Measurements from ENCODE around the gene DHRS4L2.

Gene DHRS4L2

GRCh38 chr14:24011051-24011450, 22.3 kb downstream of the DHRS4L2 start:
- no peak for TF ChIP-seq TAF1 (IDR thresholded peaks at IDR 0.05; ENCODE audit: borderline replicate concordance, insufficient read depth, low read length)
- no peak for TF ChIP-seq SIN3A (IDR thresholded peaks at IDR 0.05; ENCODE audit: borderline replicate concordance, insufficient read depth, low read length)
- no peak for TF ChIP-seq FOXP2 (optimal IDR thresholded peaks at IDR 0.05; ENCODE audit: borderline replicate concordance, extremely low read depth, extremely low read length, insufficient read depth)
- TF ChIP-seq, protein P1, sequence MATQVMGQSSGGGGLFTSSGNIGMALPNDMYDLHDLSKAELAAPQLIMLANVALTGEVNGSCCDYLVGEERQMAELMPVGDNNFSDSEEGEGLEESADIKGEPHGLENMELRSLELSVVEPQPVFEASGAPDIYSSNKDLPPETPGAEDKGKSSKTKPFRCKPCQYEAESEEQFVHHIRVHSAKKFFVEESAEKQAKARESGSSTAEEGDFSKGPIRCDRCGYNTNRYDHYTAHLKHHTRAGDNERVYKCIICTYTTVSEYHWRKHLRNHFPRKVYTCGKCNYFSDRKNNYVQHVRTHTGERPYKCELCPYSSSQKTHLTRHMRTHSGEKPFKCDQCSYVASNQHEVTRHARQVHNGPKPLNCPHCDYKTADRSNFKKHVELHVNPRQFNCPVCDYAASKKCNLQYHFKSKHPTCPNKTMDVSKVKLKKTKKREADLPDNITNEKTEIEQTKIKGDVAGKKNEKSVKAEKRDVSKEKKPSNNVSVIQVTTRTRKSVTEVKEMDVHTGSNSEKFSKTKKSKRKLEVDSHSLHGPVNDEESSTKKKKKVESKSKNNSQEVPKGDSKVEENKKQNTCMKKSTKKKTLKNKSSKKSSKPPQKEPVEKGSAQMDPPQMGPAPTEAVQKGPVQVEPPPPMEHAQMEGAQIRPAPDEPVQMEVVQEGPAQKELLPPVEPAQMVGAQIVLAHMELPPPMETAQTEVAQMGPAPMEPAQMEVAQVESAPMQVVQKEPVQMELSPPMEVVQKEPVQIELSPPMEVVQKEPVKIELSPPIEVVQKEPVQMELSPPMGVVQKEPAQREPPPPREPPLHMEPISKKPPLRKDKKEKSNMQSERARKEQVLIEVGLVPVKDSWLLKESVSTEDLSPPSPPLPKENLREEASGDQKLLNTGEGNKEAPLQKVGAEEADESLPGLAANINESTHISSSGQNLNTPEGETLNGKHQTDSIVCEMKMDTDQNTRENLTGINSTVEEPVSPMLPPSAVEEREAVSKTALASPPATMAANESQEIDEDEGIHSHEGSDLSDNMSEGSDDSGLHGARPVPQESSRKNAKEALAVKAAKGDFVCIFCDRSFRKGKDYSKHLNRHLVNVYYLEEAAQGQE (IDR thresholded peaks at IDR 0.05; ENCODE audit: insufficient read depth in 1 of 2, low read depth in 2 of 2, low read length in 2 of 2), result no peak
- TF ChIP-seq POLR2AphosphoS5 (IDR thresholded peaks at IDR 0.05; ENCODE audit: low read depth, low read length), result no peak

- no peak for TF ChIP-seq FOXP2 (optimal IDR thresholded peaks at IDR 0.05; ENCODE audit: borderline replicate concordance, extremely low read depth, extremely low read length, insufficient read depth)
- no peak for TF ChIP-seq SIN3A (IDR thresholded peaks at IDR 0.05; ENCODE audit: borderline replicate concordance, insufficient read depth, low read length)
These were observed 25.2 kb downstream of the DHRS4L2 start for GRCh38 chr14:24013654-24014514.

GRCh38 chr14:24032727-24033418, 44.1 kb downstream of the DHRS4L2 start:
- TF ChIP-seq TAF1 (IDR thresholded peaks at IDR 0.05; ENCODE audit: borderline replicate concordance, insufficient read depth, low read length), result no peak
- TF ChIP-seq, protein P1 (IDR thresholded peaks at IDR 0.05; ENCODE audit: insufficient read depth in 1 of 2, low read depth in 2 of 2, low read length in 2 of 2), result no peak
- TF ChIP-seq SIN3A (IDR thresholded peaks at IDR 0.05; ENCODE audit: borderline replicate concordance, insufficient read depth, low read length), result no peak
- no peak for TF ChIP-seq FOXP2 (optimal IDR thresholded peaks at IDR 0.05; ENCODE audit: borderline replicate concordance, extremely low read depth, extremely low read length, insufficient read depth)
- TF ChIP-seq POLR2AphosphoS5 (IDR thresholded peaks at IDR 0.05; ENCODE audit: low read depth, low read length), result no peak

- TF ChIP-seq FOXP2 (optimal IDR thresholded peaks at IDR 0.05; ENCODE audit: borderline replicate concordance, extremely low read depth, extremely low read length, insufficient read depth) (no peak), TAF1 (IDR thresholded peaks at IDR 0.05; ENCODE audit: borderline replicate concordance, insufficient read depth, low read length) (peak; percentile 47; the same call in 1 of the 2 replicates), SIN3A (IDR thresholded peaks at IDR 0.05; ENCODE audit: borderline replicate concordance, insufficient read depth, low read length) (0 out of 2 replicates have a peak, but pooled peaks have one; percentile 39), POLR2AphosphoS5 (IDR thresholded peaks at IDR 0.05; ENCODE audit: low read depth, low read length) (0 out of 2 replicates have a peak, but pooled peaks have one; percentile 38)
- TF ChIP-seq, protein P1 (IDR thresholded peaks at IDR 0.05; ENCODE audit: insufficient read depth in 1 of 2, low read depth in 2 of 2, low read length in 2 of 2), result no peak
These were observed 47.6 kb downstream of the DHRS4L2 start for GRCh38 chr14:24036169-24036962.

GRCh38 chr14:24037658-24038037, 48.9 kb downstream of the DHRS4L2 start:
- TF ChIP-seq FOXP2 (optimal IDR thresholded peaks at IDR 0.05; ENCODE audit: borderline replicate concordance, extremely low read depth, extremely low read length, insufficient read depth), result no peak
- TF ChIP-seq SIN3A (IDR thresholded peaks at IDR 0.05; ENCODE audit: borderline replicate concordance, insufficient read depth, low read length), result no peak

All from PFSK-1 (cell line).